Lung (tissue), 12 donors: ENCODE measurements around the gene CX3CR1. TPM values are rescaled to one million over a fixed set of nuclear protein-coding genes. Genes with fewer than 3 reads are reported as not detected.

Experiments
- ATAC-seq: fragments of 200-7000 bp; cut with Tn5 transposase; one replicate; pipeline ENCODE4 v1.9.1; 2020; ENCODE audit warnings: moderate number of reproducible peaks; ENCODE audit not compliant: insufficient read depth, low FRiP score
- DNase-seq, 3 donors: peaks; one replicate each; pipeline ENCODE4 v3.0.0-alpha.2; 2013 to 2017
- H3K27ac ChIP-seq, 2 donors: one replicate each; pipeline ENCODE4 v1.5.1; 2013; ENCODE audit warnings: mild to moderate bottlenecking in 2 of 2, moderate library complexity in 2 of 2, control low read depth in 1 of 2, inconsistent platforms in 1 of 2, low read depth in 1 of 2, low read length in 1 of 2
- H3K27me3 ChIP-seq, 3 donors: one replicate each; pipeline ENCODE4 v1.5.1; 2013; ENCODE audit warnings: low read length in 2 of 3; ENCODE audit not compliant: control insufficient read depth in 3 of 3, insufficient read depth in 3 of 3
- H3K36me3 ChIP-seq, 4 donors: one replicate each; pipeline ENCODE4 v1.5.1; 2013; ENCODE audit warnings: low read length in 4 of 4, mild to moderate bottlenecking in 1 of 4, moderate library complexity in 1 of 4; ENCODE audit not compliant: control insufficient read depth in 4 of 4, insufficient read depth in 4 of 4
- H3K4me1 ChIP-seq, 5 donors: one replicate each; pipeline ENCODE4 v1.5.1; 2013; ENCODE audit warnings: low read length in 5 of 5, mild to moderate bottlenecking in 2 of 5, moderate library complexity in 1 of 5; ENCODE audit not compliant: control insufficient read depth in 5 of 5, insufficient read depth in 5 of 5
- H3K4me3 ChIP-seq: one replicate; pipeline ENCODE4 v1.5.1; 2013; ENCODE audit warnings: mild to moderate bottlenecking, control low read depth, moderate library complexity
- H3K9ac ChIP-seq, 2 donors: one replicate each; pipeline ENCODE4 v1.5.1; 2013; ENCODE audit warnings: low read length in 2 of 2, control low read depth in 1 of 2; ENCODE audit not compliant: insufficient read depth in 1 of 2
- H3K9me3 ChIP-seq, 4 donors: one replicate each; pipeline ENCODE4 v1.5.1; 2013; ENCODE audit warnings: low read length in 3 of 4, mild to moderate bottlenecking in 1 of 4, moderate library complexity in 1 of 4; ENCODE audit not compliant: control insufficient read depth in 4 of 4, insufficient read depth in 3 of 4
- WGBS, 2 donors: extraction: QIAGEN DNeasy Blood & Tissue Kit; methylation state at CpG; one replicate each; pipeline ENCODE4 v1.1.7; 2013; 5-methylcytosine and 5-hydroxymethylcytosine counted together
- polyA plus RNA-seq, 2 donors: library from polyadenylated mRNA; stranded (reverse); fragments of 200-250 nt; gene quantifications; one replicate each; pipeline ENCODE4 v1.2.1, GENCODE V29; 2013
- total RNA-seq, 2 donors: library from RNA; depleted of rRNA in 1 of 2; stranded (reverse); fragments of >200 nt in 1 of 2; gene quantifications; one replicate each; pipeline ENCODE4 v1.2.1, GENCODE V29; 2014 to 2021
- TF ChIP-seq, protein P1 (sequence below): IDR thresholded peaks from 2 replicates; pipeline ENCODE4 v1.5.1; 2012; ENCODE audit warnings: mild to moderate bottlenecking; ENCODE audit errors: control extremely low read depth, extremely low read depth
- donor health status: control.
- donor health status: control.
- donor health status: Bipolar disorder and iron deficiency.
- donor health status: healthy.
- donor health status: DM: yes; HTN: yes; CAD: no.

Gene CX3CR1
- total and polyA plus RNA-seq, 4 donors, result 0.20 to 5.0 (median 3.6) TPM

GRCh38 chr3:39292961-39293360 lies 13.1 kb upstream of the CX3CR1 start:
- TF ChIP-seq, protein P1, sequence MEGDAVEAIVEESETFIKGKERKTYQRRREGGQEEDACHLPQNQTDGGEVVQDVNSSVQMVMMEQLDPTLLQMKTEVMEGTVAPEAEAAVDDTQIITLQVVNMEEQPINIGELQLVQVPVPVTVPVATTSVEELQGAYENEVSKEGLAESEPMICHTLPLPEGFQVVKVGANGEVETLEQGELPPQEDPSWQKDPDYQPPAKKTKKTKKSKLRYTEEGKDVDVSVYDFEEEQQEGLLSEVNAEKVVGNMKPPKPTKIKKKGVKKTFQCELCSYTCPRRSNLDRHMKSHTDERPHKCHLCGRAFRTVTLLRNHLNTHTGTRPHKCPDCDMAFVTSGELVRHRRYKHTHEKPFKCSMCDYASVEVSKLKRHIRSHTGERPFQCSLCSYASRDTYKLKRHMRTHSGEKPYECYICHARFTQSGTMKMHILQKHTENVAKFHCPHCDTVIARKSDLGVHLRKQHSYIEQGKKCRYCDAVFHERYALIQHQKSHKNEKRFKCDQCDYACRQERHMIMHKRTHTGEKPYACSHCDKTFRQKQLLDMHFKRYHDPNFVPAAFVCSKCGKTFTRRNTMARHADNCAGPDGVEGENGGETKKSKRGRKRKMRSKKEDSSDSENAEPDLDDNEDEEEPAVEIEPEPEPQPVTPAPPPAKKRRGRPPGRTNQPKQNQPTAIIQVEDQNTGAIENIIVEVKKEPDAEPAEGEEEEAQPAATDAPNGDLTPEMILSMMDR, result no peak
- 89 to 91% methylated on average over 4 of the region's 4 CpGs for WGBS, 2 donors
- H3K27ac ChIP-seq, result no peak overlapping the region

GRCh38 chr3:39291903-39292329 lies 12.1 kb upstream of the CX3CR1 start:
- no peaks in the 10 kb centered on the region for H3K27me3 ChIP-seq

More at GRCh38 chr3:39292961-39293360, 13.1 kb upstream of the CX3CR1 start:
- H3K4me3 ChIP-seq, result no peak overlapping the region
- ATAC-seq, result no peak
- peaks cover 0 to 1% (median 0%) of the 10 kb centered on the region in 4 donors for H3K9me3 ChIP-seq
- no peak overlapping the region for H3K9ac ChIP-seq
- H3K36me3 ChIP-seq, result no peaks in the 10 kb centered on the region
- H3K4me1 ChIP-seq, result peaks cover 0 to 2% (median 0%) of the 10 kb centered on the region in 5 donors
- H3K27me3 ChIP-seq, result no peaks in the 10 kb centered on the region
- DNase-seq, result no peak

DNA sequence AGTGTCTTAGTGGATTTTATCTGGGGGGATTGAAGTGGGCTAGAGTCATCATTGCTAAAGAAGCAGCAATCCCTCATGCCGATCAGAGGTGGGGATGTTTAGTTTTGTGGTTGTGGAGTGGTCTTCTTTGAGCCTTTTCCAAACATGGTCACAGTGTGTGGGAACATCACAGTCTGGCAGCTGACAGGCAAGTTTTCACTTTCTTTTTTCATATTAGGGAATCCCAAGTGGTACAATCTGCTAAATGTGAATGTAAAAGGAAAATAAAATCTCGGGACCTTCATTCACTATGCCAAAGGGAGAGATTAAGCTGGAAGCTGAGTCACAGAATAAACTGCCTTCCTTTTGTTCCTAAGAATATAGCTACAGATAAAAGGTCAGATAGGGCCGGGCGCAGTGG lies 10.4 kb upstream of the CX3CR1 start:
- no peaks in the 10 kb centered on the region for H3K27me3 ChIP-seq
- DNase-seq, result no peak
- H3K4me3 ChIP-seq, result no peak overlapping the region
- peaks cover 0 to 2% (median 0%) of the 10 kb centered on the region in 5 donors for H3K4me1 ChIP-seq
- no peaks in the 10 kb centered on the region for H3K9me3 ChIP-seq
- ATAC-seq, result no peak
- H3K36me3 ChIP-seq, result no peaks in the 10 kb centered on the region
- H3K27ac ChIP-seq, result peak overlapping the region in 1 of 2 donors; percentile 31
- 50 to 80% methylated on average over 4 of the region's 4 CpGs for WGBS, 2 donors
- TF ChIP-seq, protein P1, result no peak
- peak overlapping the region in 1 of 2 donors; percentile 28 for H3K9ac ChIP-seq

More at GRCh38 chr3:39291903-39292329, 12.1 kb upstream of the CX3CR1 start:
- DNase-seq, result peak; percentile 50 to 66 (median 54)
- TF ChIP-seq, protein P1, result peak; percentile 74
- WGBS, 2 donors, result 17 to 28% methylated on average over 5 of the region's 5 CpGs
- no peak for ATAC-seq
- Histone ChIP-seq H3K4me3 (no peak overlapping the region), H3K9me3 (peaks cover 0 to 1% (median 0%) of the 10 kb centered on the region in 4 donors), H3K36me3 (no peaks in the 10 kb centered on the region), H3K4me1 (peaks cover 0 to 2% (median 0%) of the 10 kb centered on the region in 5 donors), H3K27ac (no peak overlapping the region), H3K9ac (no peak overlapping the region)

GRCh38 chr3:39289107-39289506 lies 9.3 kb upstream of the CX3CR1 start:
- WGBS, 2 donors, result 85 to 96% methylated on average over 4 of the region's 4 CpGs
- no peak for DNase-seq
- H3K4me3 ChIP-seq, result no peak overlapping the region
- H3K4me1 ChIP-seq, result peaks cover 0 to 2% (median 0%) of the 10 kb centered on the region in 5 donors
- H3K9ac ChIP-seq, result no peak overlapping the region
- H3K27me3 ChIP-seq, result no peaks in the 10 kb centered on the region
- H3K36me3 ChIP-seq, result no peaks in the 10 kb centered on the region
- TF ChIP-seq, protein P1, result no peak
- H3K9me3 ChIP-seq, result no peaks in the 10 kb centered on the region
- no peak for ATAC-seq
- H3K27ac ChIP-seq, result no peak overlapping the region
